Hepatocyte (in vitro differentiated cells): ENCODE results near the gene PLEKHA6.

Experiments
- CTCF ChIP-seq: fragments of 200-600 bp; sonication (generic); IDR thresholded peaks from 2 replicates; pipeline ENCODE4 v1.5.1; 2016; ENCODE audit warnings: antibody characterized with exemption, mild to moderate bottlenecking; ENCODE audit not compliant: poor library complexity
- EZH2phosphoT487 ChIP-seq: fragments of 200-600 bp; sonication (generic); IDR thresholded peaks from one replicate; pipeline ENCODE4 v1.6.1; 2018; ENCODE audit warnings: antibody characterized with exemption, mild to moderate bottlenecking, low read depth, moderate library complexity; ENCODE audit not compliant: unreplicated experiment, severe bottlenecking

GRCh38 chr1:204366759-204367158, 7.0 kb upstream of the PLEKHA6 start:
- peak; percentile 32 for TF ChIP-seq CTCF
- TF ChIP-seq EZH2phosphoT487 = no peak
